Measurements from ENCODE around the gene EYA2.

The EYA2 gene

GRCh38 chr20:46852313-46852712 is 42.3 kb upstream of the EYA2 start:
- Histone ChIP-seq H3K9me3 (ENCODE audit: control extremely low read depth in 1 of 5, control insufficient read depth in 4 of 5, insufficient read depth in 2 of 5, low read depth in 1 of 5, low read length in 4 of 5) (no peaks in the 10 kb centered on the region), H3K36me3 (ENCODE audit: control insufficient read depth in 4 of 4, insufficient read depth in 4 of 4, low read length in 3 of 4) (no peaks in the 10 kb centered on the region), H3K27me3 (replicated peaks in 2 of 5; ENCODE audit: control insufficient read depth in 4 of 5, insufficient read depth in 5 of 5, low read length in 4 of 5) (peaks cover 0 to 10% (median 0%) of the 10 kb centered on the region in 5 experiments), H3K4me3 (ENCODE audit: control insufficient read depth in 1 of 7, extremely low read depth in 1 of 7, insufficient read depth in 4 of 7, low read depth in 2 of 7, low read length in 6 of 7) (no peak overlapping the region), H3K4me1 (ENCODE audit: control extremely low read depth in 1 of 4, control insufficient read depth in 4 of 4, insufficient read depth in 4 of 4, low read length in 3 of 4) (no peaks in the 10 kb centered on the region), H3K27ac (ENCODE audit: insufficient read depth in 1 of 2, low read depth in 1 of 2, low read length in 2 of 2, poor library complexity in 1 of 2, severe bottlenecking in 2 of 2) (no peak overlapping the region)
- ChIA-PET CTCF (no interaction called here), POLR2A (no interaction called here)
- DNase-seq, result no peak
- WGBS (ENCODE audit: insufficient coverage), result 100% methylated on average over 2 of the region's 4 CpGs

GRCh38 chr20:46853926-46854325 is 40.7 kb upstream of the EYA2 start:
- H3K4me3 ChIP-seq (ENCODE audit: control insufficient read depth in 1 of 7, extremely low read depth in 1 of 7, insufficient read depth in 4 of 7, low read depth in 2 of 7, low read length in 6 of 7), result no peak overlapping the region
- peaks cover 0 to 1% (median 0%) of the 10 kb centered on the region in 5 experiments for H3K9me3 ChIP-seq (ENCODE audit: control extremely low read depth in 1 of 5, control insufficient read depth in 4 of 5, insufficient read depth in 2 of 5, low read depth in 1 of 5, low read length in 4 of 5)
- H3K27ac ChIP-seq (ENCODE audit: insufficient read depth in 1 of 2, low read depth in 1 of 2, low read length in 2 of 2, poor library complexity in 1 of 2, severe bottlenecking in 2 of 2), result no peak overlapping the region
- DNase-seq, result no peak
- H3K4me1 ChIP-seq (ENCODE audit: control extremely low read depth in 1 of 4, control insufficient read depth in 4 of 4, insufficient read depth in 4 of 4, low read length in 3 of 4), result no peaks in the 10 kb centered on the region
- ChIA-PET POLR2A (no interaction called here), CTCF (no interaction called here)
- WGBS (ENCODE audit: insufficient coverage), result 95% methylated on average over 9 of the region's 10 CpGs
- peaks cover 0 to 10% (median 0%) of the 10 kb centered on the region in 5 experiments for H3K27me3 ChIP-seq (replicated peaks in 2 of 5; ENCODE audit: control insufficient read depth in 4 of 5, insufficient read depth in 5 of 5, low read length in 4 of 5)
- no peaks in the 10 kb centered on the region for H3K36me3 ChIP-seq (ENCODE audit: control insufficient read depth in 4 of 4, insufficient read depth in 4 of 4, low read length in 3 of 4)

- WGBS (ENCODE audit: insufficient coverage), result 75% methylated on average over 5 of the region's 6 CpGs
- DNase-seq, result no peak
- peaks cover 0 to 4% (median 0%) of the 10 kb centered on the region in 5 experiments for H3K9me3 ChIP-seq (ENCODE audit: control extremely low read depth in 1 of 5, control insufficient read depth in 4 of 5, insufficient read depth in 2 of 5, low read depth in 1 of 5, low read length in 4 of 5)
- ChIA-PET CTCF (no interaction called here), POLR2A (no interaction called here)
- no peaks in the 10 kb centered on the region for H3K36me3 ChIP-seq (ENCODE audit: control insufficient read depth in 4 of 4, insufficient read depth in 4 of 4, low read length in 3 of 4)
- peaks cover 0 to 5% (median 0%) of the 10 kb centered on the region in 5 experiments for H3K27me3 ChIP-seq (replicated peaks in 2 of 5; ENCODE audit: control insufficient read depth in 4 of 5, insufficient read depth in 5 of 5, low read length in 4 of 5)
- H3K4me3 ChIP-seq (ENCODE audit: control insufficient read depth in 1 of 7, extremely low read depth in 1 of 7, insufficient read depth in 4 of 7, low read depth in 2 of 7, low read length in 6 of 7), result no peak overlapping the region
- no peaks in the 10 kb centered on the region for H3K4me1 ChIP-seq (ENCODE audit: control extremely low read depth in 1 of 4, control insufficient read depth in 4 of 4, insufficient read depth in 4 of 4, low read length in 3 of 4)
- H3K27ac ChIP-seq (ENCODE audit: insufficient read depth in 1 of 2, low read depth in 1 of 2, low read length in 2 of 2, poor library complexity in 1 of 2, severe bottlenecking in 2 of 2), result no peak overlapping the region
Measured at GRCh38 chr20:46857061-46857831, 37.4 kb upstream of the EYA2 start.

- Histone ChIP-seq H3K9me3 (ENCODE audit: control extremely low read depth in 1 of 5, control insufficient read depth in 4 of 5, insufficient read depth in 2 of 5, low read depth in 1 of 5, low read length in 4 of 5) (peaks cover 4 to 9% (median 5%) of the 10 kb centered on the region in 5 experiments), H3K27ac (ENCODE audit: insufficient read depth in 1 of 2, low read depth in 1 of 2, low read length in 2 of 2, poor library complexity in 1 of 2, severe bottlenecking in 2 of 2) (no peak overlapping the region), H3K36me3 (ENCODE audit: control insufficient read depth in 4 of 4, insufficient read depth in 4 of 4, low read length in 3 of 4) (no peaks in the 10 kb centered on the region), H3K4me1 (ENCODE audit: control extremely low read depth in 1 of 4, control insufficient read depth in 4 of 4, insufficient read depth in 4 of 4, low read length in 3 of 4) (no peaks in the 10 kb centered on the region), H3K27me3 (replicated peaks in 2 of 5; ENCODE audit: control insufficient read depth in 4 of 5, insufficient read depth in 5 of 5, low read length in 4 of 5) (peaks cover 0 to 4% (median 0%) of the 10 kb centered on the region in 5 experiments), H3K4me3 (ENCODE audit: control insufficient read depth in 1 of 7, extremely low read depth in 1 of 7, insufficient read depth in 4 of 7, low read depth in 2 of 7, low read length in 6 of 7) (no peak overlapping the region)
- ChIA-PET POLR2A (no interaction called here), CTCF (no interaction called here)
- WGBS (ENCODE audit: insufficient coverage), result 100% methylated on average over 1 of the region's 4 CpGs
- no peak for DNase-seq
Measured at GRCh38 chr20:46865824-46866223, 28.8 kb upstream of the EYA2 start.

- WGBS (ENCODE audit: insufficient coverage), result no CpG with 5 or more reads among the region's 1 CpG
- no peaks in the 10 kb centered on the region for H3K36me3 ChIP-seq (ENCODE audit: control insufficient read depth in 4 of 4, insufficient read depth in 4 of 4, low read length in 3 of 4)
- H3K9me3 ChIP-seq (ENCODE audit: control extremely low read depth in 1 of 5, control insufficient read depth in 4 of 5, insufficient read depth in 2 of 5, low read depth in 1 of 5, low read length in 4 of 5), result peaks cover 4 to 9% (median 5%) of the 10 kb centered on the region in 5 experiments
- H3K4me3 ChIP-seq (ENCODE audit: control insufficient read depth in 1 of 7, extremely low read depth in 1 of 7, insufficient read depth in 4 of 7, low read depth in 2 of 7, low read length in 6 of 7), result no peak overlapping the region
- ChIA-PET CTCF (no interaction called here), POLR2A (no interaction called here)
- DNase-seq, result no peak
- H3K4me1 ChIP-seq (ENCODE audit: control extremely low read depth in 1 of 4, control insufficient read depth in 4 of 4, insufficient read depth in 4 of 4, low read length in 3 of 4), result no peaks in the 10 kb centered on the region
- peaks cover 0 to 10% (median 0%) of the 10 kb centered on the region in 5 experiments for H3K27me3 ChIP-seq (replicated peaks in 2 of 5; ENCODE audit: control insufficient read depth in 4 of 5, insufficient read depth in 5 of 5, low read length in 4 of 5)
- H3K27ac ChIP-seq (ENCODE audit: insufficient read depth in 1 of 2, low read depth in 1 of 2, low read length in 2 of 2, poor library complexity in 1 of 2, severe bottlenecking in 2 of 2), result no peak overlapping the region
Measured at GRCh38 chr20:46870041-46870440, 24.6 kb upstream of the EYA2 start.

GRCh38 chr20:46872328-46873211 is 22.1 kb upstream of the EYA2 start:
- H3K4me3 ChIP-seq (ENCODE audit: control insufficient read depth in 1 of 7, extremely low read depth in 1 of 7, insufficient read depth in 4 of 7, low read depth in 2 of 7, low read length in 6 of 7), result no peak overlapping the region
- ChIA-PET POLR2A (no interaction called here), CTCF (no interaction called here)
- peaks cover 4 to 9% (median 5%) of the 10 kb centered on the region in 5 experiments for H3K9me3 ChIP-seq (ENCODE audit: control extremely low read depth in 1 of 5, control insufficient read depth in 4 of 5, insufficient read depth in 2 of 5, low read depth in 1 of 5, low read length in 4 of 5)
- WGBS (ENCODE audit: insufficient coverage), result 71% methylated on average over 9 of the region's 13 CpGs
- no peak overlapping the region for H3K27ac ChIP-seq (ENCODE audit: insufficient read depth in 1 of 2, low read depth in 1 of 2, low read length in 2 of 2, poor library complexity in 1 of 2, severe bottlenecking in 2 of 2)
- no peaks in the 10 kb centered on the region for H3K36me3 ChIP-seq (ENCODE audit: control insufficient read depth in 4 of 4, insufficient read depth in 4 of 4, low read length in 3 of 4)
- no peak for DNase-seq
- peaks cover 0 to 10% (median 0%) of the 10 kb centered on the region in 5 experiments for H3K27me3 ChIP-seq (replicated peaks in 2 of 5; ENCODE audit: control insufficient read depth in 4 of 5, insufficient read depth in 5 of 5, low read length in 4 of 5)
- no peaks in the 10 kb centered on the region for H3K4me1 ChIP-seq (ENCODE audit: control extremely low read depth in 1 of 4, control insufficient read depth in 4 of 4, insufficient read depth in 4 of 4, low read length in 3 of 4)

- Histone ChIP-seq H3K9me3 (ENCODE audit: control extremely low read depth in 1 of 5, control insufficient read depth in 4 of 5, insufficient read depth in 2 of 5, low read depth in 1 of 5, low read length in 4 of 5) (peaks cover 0 to 2% (median 0%) of the 10 kb centered on the region in 5 experiments), H3K27ac (ENCODE audit: insufficient read depth in 1 of 2, low read depth in 1 of 2, low read length in 2 of 2, poor library complexity in 1 of 2, severe bottlenecking in 2 of 2) (no peak overlapping the region), H3K4me1 (ENCODE audit: control extremely low read depth in 1 of 4, control insufficient read depth in 4 of 4, insufficient read depth in 4 of 4, low read length in 3 of 4) (no peaks in the 10 kb centered on the region), H3K36me3 (ENCODE audit: control insufficient read depth in 4 of 4, insufficient read depth in 4 of 4, low read length in 3 of 4) (no peaks in the 10 kb centered on the region), H3K27me3 (replicated peaks in 2 of 5; ENCODE audit: control insufficient read depth in 4 of 5, insufficient read depth in 5 of 5, low read length in 4 of 5) (peaks cover 0 to 9% (median 0%) of the 10 kb centered on the region in 5 experiments), H3K4me3 (ENCODE audit: control insufficient read depth in 1 of 7, extremely low read depth in 1 of 7, insufficient read depth in 4 of 7, low read depth in 2 of 7, low read length in 6 of 7) (no peak overlapping the region)
- WGBS (ENCODE audit: insufficient coverage), result 100% methylated on average over 1 of the region's 4 CpGs
- CTCF ChIA-PET, result no interaction called here
- no peak for DNase-seq
- POLR2A ChIA-PET, result no interaction called here
Measured at GRCh38 chr20:46875059-46875458, 19.6 kb upstream of the EYA2 start.

All from common myeloid progenitor, CD34-positive (primary cell).